ENCODE results near the gene PHF11. TPM values are rescaled to one million over a fixed set of nuclear protein-coding genes. Genes with fewer than 3 reads are reported as not detected.

The PHF11 gene
- total RNA-seq, 1 donor from 2014 or later = 6.6 TPM

DNA sequence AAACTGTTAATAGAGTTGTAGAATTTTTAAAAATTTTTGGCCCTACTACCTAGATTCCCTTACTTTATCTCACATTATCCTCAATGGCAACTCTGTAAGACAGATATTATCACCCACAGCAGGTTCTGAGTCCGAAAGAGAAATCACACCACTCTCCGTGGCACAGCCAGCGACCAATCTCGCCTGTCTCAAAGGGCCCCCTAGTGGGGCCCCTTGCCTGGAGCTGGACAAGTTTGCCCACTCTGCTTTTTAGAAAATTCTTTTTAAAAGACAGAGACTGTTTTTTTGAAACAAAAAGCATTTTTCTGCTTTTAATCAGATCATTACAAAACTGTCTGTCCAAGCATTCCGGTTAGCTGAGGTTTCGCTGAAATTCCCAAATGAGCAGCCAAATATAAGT, 21.7 kb downstream of the PHF11 start:
- TF ChIP-seq EZH2phosphoT487 (IDR thresholded peaks at IDR 0.05) (no peak), EZH2 (IDR thresholded peaks at IDR 0.05) (no peak)
- TF ChIP-seq, protein P1, sequence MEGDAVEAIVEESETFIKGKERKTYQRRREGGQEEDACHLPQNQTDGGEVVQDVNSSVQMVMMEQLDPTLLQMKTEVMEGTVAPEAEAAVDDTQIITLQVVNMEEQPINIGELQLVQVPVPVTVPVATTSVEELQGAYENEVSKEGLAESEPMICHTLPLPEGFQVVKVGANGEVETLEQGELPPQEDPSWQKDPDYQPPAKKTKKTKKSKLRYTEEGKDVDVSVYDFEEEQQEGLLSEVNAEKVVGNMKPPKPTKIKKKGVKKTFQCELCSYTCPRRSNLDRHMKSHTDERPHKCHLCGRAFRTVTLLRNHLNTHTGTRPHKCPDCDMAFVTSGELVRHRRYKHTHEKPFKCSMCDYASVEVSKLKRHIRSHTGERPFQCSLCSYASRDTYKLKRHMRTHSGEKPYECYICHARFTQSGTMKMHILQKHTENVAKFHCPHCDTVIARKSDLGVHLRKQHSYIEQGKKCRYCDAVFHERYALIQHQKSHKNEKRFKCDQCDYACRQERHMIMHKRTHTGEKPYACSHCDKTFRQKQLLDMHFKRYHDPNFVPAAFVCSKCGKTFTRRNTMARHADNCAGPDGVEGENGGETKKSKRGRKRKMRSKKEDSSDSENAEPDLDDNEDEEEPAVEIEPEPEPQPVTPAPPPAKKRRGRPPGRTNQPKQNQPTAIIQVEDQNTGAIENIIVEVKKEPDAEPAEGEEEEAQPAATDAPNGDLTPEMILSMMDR (IDR thresholded peaks at IDR 0.05) = peak; percentile 63
- no peaks in the 10 kb centered on the region for H3K27me3 ChIP-seq
- no peaks in the 10 kb centered on the region for H3K36me3 Mint-ChIP-seq

DNA sequence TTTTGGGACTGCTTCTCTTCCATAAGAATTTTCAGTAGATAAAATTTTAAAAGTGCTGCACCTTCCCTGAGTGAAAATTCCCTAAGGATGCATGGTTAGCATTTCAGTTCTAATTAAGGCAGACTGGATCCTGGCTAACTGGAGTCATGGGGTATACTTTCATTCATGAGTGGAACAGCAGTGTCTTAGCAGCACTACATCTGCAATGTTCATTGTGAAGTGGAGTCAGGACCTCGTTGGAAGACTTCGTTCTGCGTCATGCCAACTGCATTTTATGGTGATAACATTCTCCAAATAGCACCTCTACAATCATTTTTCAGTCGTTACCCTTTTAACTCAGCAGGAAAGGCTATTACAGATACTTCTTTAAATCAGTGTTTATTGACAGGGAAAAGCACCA, 25.5 kb downstream of the PHF11 start:
- no peak overlapping the region for H3K4me2 ChIP-seq
- no peaks in the 10 kb centered on the region for H3K9me3 Mint-ChIP-seq

More for the DNA sequence above, 21.7 kb downstream of the PHF11 start:
- no peaks in the 10 kb centered on the region for H3K9me3 Mint-ChIP-seq
- Histone ChIP-seq H3F3A (ENCODE audit: low read depth) (no peaks in the 10 kb centered on the region), H3K27ac (no peak overlapping the region), H3K4me3 (no peak overlapping the region), H3K79me2 (ENCODE audit: low read depth) (no peaks in the 10 kb centered on the region), H2AFZ (replicated peaks) (no peak overlapping the region), H3K9ac (no peak overlapping the region), H3K4me1 (no peaks in the 10 kb centered on the region), H3K4me2 (no peak overlapping the region), H4K20me1 (ENCODE audit: low read depth) (no peaks in the 10 kb centered on the region), H3K36me3 (no peaks in the 10 kb centered on the region), H3K9me3 (ENCODE audit: low read depth) (no peaks in the 10 kb centered on the region)
- H3K4me3 Mint-ChIP-seq = no peak overlapping the region
- peak; percentile 56 for DNase-seq (ENCODE audit: low spot score)
- peaks cover 2% of the 10 kb centered on the region for H3K4me1 Mint-ChIP-seq
- no peak overlapping the region for H3K27ac Mint-ChIP-seq
- peaks cover 2% of the 10 kb centered on the region for H3K27me3 Mint-ChIP-seq (ENCODE audit: insufficient read depth, low read depth)

DNA sequence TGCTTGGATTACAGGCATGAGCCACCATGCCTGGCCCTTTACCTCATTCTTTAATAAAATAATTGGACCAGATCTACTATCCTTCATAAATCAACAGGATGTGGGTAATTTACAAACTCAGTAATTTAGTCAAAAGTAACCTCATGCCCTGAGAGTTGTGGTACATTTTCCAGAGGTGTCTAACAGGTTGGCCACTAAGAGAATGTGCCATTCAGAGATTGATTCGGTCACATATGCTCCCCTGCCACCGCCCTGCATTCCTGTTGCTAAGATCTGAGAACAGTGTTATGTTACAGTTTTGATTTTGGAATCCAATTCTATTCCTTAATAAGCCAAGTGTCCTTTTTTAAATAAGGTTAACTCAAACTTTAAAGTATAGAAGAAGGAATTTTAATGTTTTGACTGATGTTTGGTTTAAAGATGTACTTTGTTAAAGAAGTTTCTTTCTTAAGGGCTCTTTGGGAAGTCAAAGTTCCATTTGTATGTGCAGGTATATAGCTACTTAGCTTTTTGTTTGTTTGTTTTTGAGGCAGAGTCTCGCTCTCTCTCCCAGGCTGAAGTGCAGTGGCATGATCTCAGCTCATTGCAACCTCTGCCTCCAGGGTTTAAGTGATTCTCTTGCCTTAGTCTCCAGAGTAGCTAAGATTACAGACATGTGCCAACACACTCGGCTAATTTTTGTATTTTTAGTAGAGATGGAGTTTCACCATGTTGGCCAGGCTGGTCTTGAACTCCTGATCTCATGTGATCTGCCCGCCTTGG, 29.2 kb downstream of the PHF11 start:
- no peaks in the 10 kb centered on the region for H4K20me1 ChIP-seq (ENCODE audit: low read depth)
- Mint-ChIP-seq H3K27me3 (ENCODE audit: insufficient read depth, low read depth) (no peaks in the 10 kb centered on the region), H3K36me3 (peaks cover 1% of the 10 kb centered on the region), H3K27ac (no peak overlapping the region), H3K4me1 (no peaks in the 10 kb centered on the region), H3K9me3 (no peaks in the 10 kb centered on the region), H3K4me3 (no peak overlapping the region)
- TF ChIP-seq EZH2phosphoT487 (IDR thresholded peaks at IDR 0.05) (no peak), EZH2 (IDR thresholded peaks at IDR 0.05) (no peak)
- TF ChIP-seq, protein P1 (IDR thresholded peaks at IDR 0.05) = no peak
- H3K4me3 ChIP-seq = no peak overlapping the region
- no peaks in the 10 kb centered on the region for H3K79me2 ChIP-seq (ENCODE audit: low read depth)
- H3K27me3 ChIP-seq = no peaks in the 10 kb centered on the region
- H3K9ac ChIP-seq = no peak overlapping the region
- no peak overlapping the region for H3K27ac ChIP-seq
- H3K36me3 ChIP-seq = no peaks in the 10 kb centered on the region
- H3K9me3 ChIP-seq (ENCODE audit: low read depth) = no peaks in the 10 kb centered on the region
- H3K4me1 ChIP-seq = no peaks in the 10 kb centered on the region
- no peak overlapping the region for H2AFZ ChIP-seq (replicated peaks)
- no peak overlapping the region for H3K4me2 ChIP-seq
- no peaks in the 10 kb centered on the region for H3F3A ChIP-seq (ENCODE audit: low read depth)
- no peak for DNase-seq (ENCODE audit: low spot score)

More for the DNA sequence above, 25.5 kb downstream of the PHF11 start:
- Histone ChIP-seq H3K27me3 (no peaks in the 10 kb centered on the region), H3K9ac (no peak overlapping the region), H3K36me3 (no peaks in the 10 kb centered on the region), H3K79me2 (ENCODE audit: low read depth) (no peaks in the 10 kb centered on the region), H3K4me3 (no peak overlapping the region), H3K9me3 (ENCODE audit: low read depth) (no peaks in the 10 kb centered on the region), H3K4me1 (no peaks in the 10 kb centered on the region), H3F3A (ENCODE audit: low read depth) (no peaks in the 10 kb centered on the region), H2AFZ (replicated peaks) (no peak overlapping the region), H3K27ac (no peak overlapping the region), H4K20me1 (ENCODE audit: low read depth) (no peaks in the 10 kb centered on the region)
- no peak for DNase-seq (ENCODE audit: low spot score)
- no peak for TF ChIP-seq EZH2 (IDR thresholded peaks at IDR 0.05)
- TF ChIP-seq EZH2phosphoT487 (IDR thresholded peaks at IDR 0.05) = no peak
- TF ChIP-seq, protein P1 (IDR thresholded peaks at IDR 0.05) = no peak
- no peaks in the 10 kb centered on the region for H3K36me3 Mint-ChIP-seq
- no peak overlapping the region for H3K27ac Mint-ChIP-seq
- no peak overlapping the region for H3K4me3 Mint-ChIP-seq
- peaks cover 2% of the 10 kb centered on the region for H3K4me1 Mint-ChIP-seq
- H3K27me3 Mint-ChIP-seq (ENCODE audit: insufficient read depth, low read depth) = no peaks in the 10 kb centered on the region

All from neural progenitor cell (in vitro differentiated cells).